HepG2 (cell line): Measurements from ENCODE around the gene PPP1R13B. TPM values are rescaled to one million over a fixed set of nuclear protein-coding genes. Genes with fewer than 3 reads are reported as not detected.
A peak's percentile ranks its signal among the peaks of the same experiment; 100 is the strongest.

Experiments used
- ATAC-seq: fragments of 200-7000 bp; cut with Tn5 transposase; 3 replicates; pipeline ENCODE4 v1.9.1; 2020; ENCODE audit warnings: mild to moderate bottlenecking, moderate library complexity
- BruUV-seq: library from RNA; stranded (reverse); fragments of 400-500 nt; replicated peaks from 2 replicates; lab custom pipeline; 2021; lab: Mats Ljungman, UMichigan
- CTCF ChIA-PET: fragments of 300-600 bp; formaldehyde crosslinking; extraction: SDS; loops from one replicate; lab custom pipeline; 2021; ENCODE audit warnings: low total read pairs, inconsistent platforms, low intra/inter-chr PET ratio; lab: Yijun Ruan, JAX
- POLR2A ChIA-PET: fragments of 350-600 bp; sonication (Branson Sonifier 250); formaldehyde crosslinking; loops from one replicate; lab custom pipeline; 2020; ENCODE audit warnings: antibody characterized with exemption, inconsistent platforms; lab: Yijun Ruan, JAX
- DNase-seq: peaks from one replicate; pipeline ENCODE4 v3.0.0-alpha.2; 2015; ENCODE audit warnings: low spot score
- FAIRE-seq: peaks from 3 replicates; lab custom pipeline; 2011; peaks lifted over from hg19 to GRCh38; lab: Jason Lieb, UNC
- H2AFZ ChIP-seq: one replicate; pipeline ENCODE4 v1.6.1; 2011; ENCODE audit warnings: low read length, inconsistent platforms
- H3K27ac ChIP-seq: fragments of 300-600 bp; 3 replicates; pipeline ENCODE4 v1.8.0; 2011; ENCODE audit warnings: mixed run types, mild to moderate bottlenecking, mixed read lengths, low read length, inconsistent platforms; ENCODE audit not compliant: insufficient read depth; ENCODE audit errors: extremely low read length
- H3K27me3 ChIP-seq, 2 experiments: fragments of 200-600 bp in 1 of 2; 2 replicates in 1 of 2; 3 replicates in 1 of 2; pipeline versions ENCODE4 v1.6.0 to v1.8.0; 2011; ENCODE audit warnings: low read length in 2 of 2, mild to moderate bottlenecking in 2 of 2, moderate library complexity in 2 of 2, inconsistent platforms in 1 of 2; ENCODE audit not compliant: insufficient read depth in 2 of 2, control insufficient read depth in 1 of 2
- H3K36me3 ChIP-seq, 2 experiments: fragments of 200-600 bp in 1 of 2; replicated peaks in 1 of 2; 2 replicates in 1 of 2; 3 replicates in 1 of 2; pipeline versions ENCODE4 v1.5.1 to v1.8.0; 2011; ENCODE audit warnings: low read length in 2 of 2, inconsistent platforms in 1 of 2; ENCODE audit not compliant: insufficient read depth in 2 of 2, control insufficient read depth in 1 of 2
- H3K4me1 ChIP-seq: 2 replicates; pipeline ENCODE4 v1.5.1; 2012; ENCODE audit warnings: low read length, inconsistent platforms; ENCODE audit not compliant: insufficient read depth
- H3K4me2 ChIP-seq: 2 replicates; pipeline ENCODE4 v1.6.0; 2011; ENCODE audit warnings: low read depth, low read length, inconsistent platforms
- H3K4me3 ChIP-seq, 3 experiments: fragments of 200-600 bp in 1 of 3; sonication (generic), shearing (Covaris generic) in 1 of 3; replicated peaks in 1 of 3; 2 replicates each; pipeline ENCODE4 v1.5.1; 2011 to 2016; ENCODE audit warnings: low read length in 3 of 3, inconsistent platforms in 2 of 3, low read depth in 2 of 3, mild to moderate bottlenecking in 2 of 3, control low read depth in 1 of 3, mixed read lengths in 1 of 3; ENCODE audit not compliant: insufficient read depth in 1 of 3
- H3K79me2 ChIP-seq: one replicate; pipeline ENCODE4 v1.6.1; 2011; ENCODE audit warnings: low read length, inconsistent platforms; ENCODE audit not compliant: insufficient read depth
- H3K9ac ChIP-seq: 2 replicates; pipeline ENCODE4 v1.6.0; 2011; ENCODE audit warnings: mild to moderate bottlenecking, low read depth, low read length, inconsistent platforms; ENCODE audit not compliant: insufficient read depth
- H3K9me3 ChIP-seq: 2 replicates; pipeline ENCODE4 v1.5.1; 2012; ENCODE audit warnings: mild to moderate bottlenecking, low read length
- H4K20me1 ChIP-seq: 2 replicates; pipeline ENCODE4 v1.6.0; 2011; ENCODE audit warnings: inconsistent platforms, mild to moderate bottlenecking, low read length, moderate library complexity; ENCODE audit not compliant: insufficient read depth
- FOXO1 ChIP-seq: sonication (generic); formaldehyde crosslinking; IDR thresholded peaks from 2 replicates; pipeline ENCODE4 v1.4.0; 2020; ENCODE audit warnings: missing genetic modification reagents
- RAD21 ChIP-seq: fragments of 450-650 bp; formaldehyde crosslinking; IDR thresholded peaks from 2 replicates; pipeline ENCODE4 v1.5.0; 2020; ENCODE audit warnings: mild to moderate bottlenecking
- SMAD3 ChIP-seq: sonication (generic); formaldehyde crosslinking; IDR thresholded peaks from 2 replicates; pipeline ENCODE4 v1.4.0; 2020; ENCODE audit warnings: missing genetic modification reagents
- SMARCE1 ChIP-seq: fragments of 450-650 bp; IDR thresholded peaks from 2 replicates; pipeline ENCODE4 v1.6.1; 2017; ENCODE audit warnings: borderline replicate concordance
- TBX2 ChIP-seq: sonication (generic); formaldehyde crosslinking; IDR thresholded peaks from 2 replicates; pipeline ENCODE4 v1.5.0; 2020; ENCODE audit warnings: missing genetic modification reagents, mild to moderate bottlenecking, borderline replicate concordance
- THAP11 ChIP-seq: IDR thresholded peaks from 2 replicates; pipeline ENCODE4 v1.6.1; 2016; ENCODE audit warnings: missing biosample characterization, missing genetic modification reagents
- ZBTB7A ChIP-seq: sonication (generic); formaldehyde crosslinking; IDR thresholded peaks from 2 replicates; pipeline ENCODE4 v1.8.0; 2022; ENCODE audit warnings: mild to moderate bottlenecking, missing genetic modification reagents
- ZBTB8A ChIP-seq: sonication (generic); formaldehyde crosslinking; IDR thresholded peaks from 2 replicates; pipeline ENCODE4 v1.4.0; 2020; ENCODE audit warnings: mild to moderate bottlenecking, low read depth, missing genetic modification reagents, borderline replicate concordance
- ZMYM3 ChIP-seq: sonication (generic); formaldehyde crosslinking; IDR thresholded peaks from 2 replicates; pipeline ENCODE4 v1.5.1; 2020; ENCODE audit warnings: mild to moderate bottlenecking, missing genetic modification reagents
- ZNF124 ChIP-seq: sonication (generic); formaldehyde crosslinking; IDR thresholded peaks from 2 replicates; pipeline ENCODE4 v1.4.0; 2020; ENCODE audit warnings: missing genetic modification reagents
- ZNF790 ChIP-seq: sonication (generic); formaldehyde crosslinking; IDR thresholded peaks from 2 replicates; pipeline ENCODE4 v1.8.0; 2022; ENCODE audit warnings: missing genetic modification reagents, mild to moderate bottlenecking, borderline replicate concordance
- WGBS: methylation state at CpG from one replicate; pipeline ENCODE4 v1.1.6; 2017; ENCODE audit warnings: low lambda C conversion rate; 5-methylcytosine and 5-hydroxymethylcytosine counted together
- in situ Hi-C: cut with HindIII; loops from 2 replicates; pipeline ENCODE4 v1.10.0; 2017; ENCODE audit warnings: low pct_unique_long_range_greater_than_20kb; ENCODE audit not compliant: extremely low pct_ligation_motif_present
- intact Hi-C: fragments of 100-400 bp; cut with micrococcal nuclease; formaldehyde crosslinking; loops from one replicate; pipeline ENCODE4 v1.10.0; 2022; ENCODE audit not compliant: unreplicated experiment
- polyA plus RNA-seq, 8 experiments: library from polyadenylated mRNA; depleted of rRNA in 3 of 8; stranded (reverse) in 7 of 8; unstranded in 1 of 8; fragments of >200 nt; fragmentation: Illumina TruSeq in 4 of 8; extraction: Trizol in 4 of 8; gene quantifications; 2 replicates each; pipeline versions ENCODE4 v1.2.1 to v1.2.3, GENCODE V29; 2011 to 2016; ENCODE audit warnings: low read depth in 4 of 8, missing spikeins in 1 of 8, mixed read lengths in 1 of 8; ENCODE audit not compliant: insufficient read depth in 1 of 8
- total RNA-seq, 5 experiments: library from RNA; depleted of rRNA; stranded (reverse); fragments of >200 nt; fragmentation: Illumina TruSeq; extraction: Trizol; gene quantifications; 2 replicates each; pipeline ENCODE4 v1.2.3, GENCODE V29; 2016; ENCODE audit warnings: low read depth in 1 of 5
- TF ChIP-seq, protein P1 (sequence below): sonication (generic); formaldehyde crosslinking; IDR thresholded peaks from 2 replicates; pipeline ENCODE4 v1.8.0; 2022; ENCODE audit warnings: missing genetic modification reagents, mild to moderate bottlenecking, moderate library complexity, borderline replicate concordance
- TF ChIP-seq, protein P2 (sequence below): sonication (generic); formaldehyde crosslinking; conservative IDR thresholded peaks from 2 replicates; pipeline ENCODE4 v1.8.0; 2022; ENCODE audit warnings: low read depth, missing genetic modification reagents
- TF ChIP-seq, protein P3 (sequence below): sonication (generic); formaldehyde crosslinking; IDR thresholded peaks from 2 replicates; pipeline ENCODE4 v1.4.0; 2020; ENCODE audit warnings: missing genetic modification reagents
- TF ChIP-seq, protein P4 (sequence below): sonication (generic); formaldehyde crosslinking; IDR thresholded peaks from 2 replicates; pipeline ENCODE4 v1.4.0; 2020; ENCODE audit warnings: missing genetic modification reagents

Gene PPP1R13B
- total and polyA plus RNA-seq, 2 of the 13 experiments (the other 11 are each of a cell fraction or from before 2014, with no cell fraction given): 4.6 to 9.4 TPM

DNA sequence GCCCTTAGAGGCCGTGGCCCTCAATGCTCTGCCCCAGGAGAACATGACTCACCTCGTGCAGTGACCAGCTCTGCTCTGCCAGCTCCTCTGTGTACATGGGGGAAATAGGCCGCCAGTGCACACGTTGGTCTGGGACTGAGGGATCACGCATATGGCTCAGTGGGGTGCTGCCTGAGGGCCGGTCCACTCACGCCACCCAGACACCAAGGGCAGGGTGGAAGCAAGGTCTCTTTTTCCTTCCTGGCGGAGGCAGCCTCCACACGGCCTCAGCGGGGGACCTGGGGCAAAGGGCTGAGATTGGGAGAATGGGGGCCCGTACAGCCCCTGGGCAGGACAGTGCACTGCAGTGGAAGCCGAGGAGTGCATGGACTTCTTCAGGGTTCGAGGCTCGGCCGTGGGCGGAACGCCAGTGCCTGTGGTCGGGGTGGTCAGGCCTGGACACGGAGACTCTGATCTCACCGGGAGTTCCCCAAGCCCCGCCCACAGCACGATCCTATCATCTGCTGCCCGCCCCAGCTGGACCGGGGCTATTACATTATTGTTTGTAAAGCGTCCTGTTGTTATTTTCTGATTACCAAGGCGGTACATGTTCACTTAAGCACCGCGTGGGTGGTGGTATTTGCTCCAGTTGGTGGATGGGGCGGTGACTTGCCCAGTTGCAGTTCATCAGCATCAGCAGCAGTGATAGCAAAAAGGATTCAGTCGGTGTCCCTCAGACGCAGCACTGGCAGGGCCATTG, 42.1 kb upstream of the PPP1R13B start:
- no peaks in the 10 kb centered on the region for H4K20me1 ChIP-seq
- H2AFZ ChIP-seq: no peak overlapping the region
- intact Hi-C loops: loop anchor here (2.0 to 5.0 kb wide), 2 partner anchors 27 to 42 kb away; partner anchors contain the start of gene PPP1R13B
- FAIRE-seq (no peak), ATAC-seq (peak; percentile 58), DNase-seq (peak; percentile 50)
- in situ Hi-C loops: no loop called here
- ChIA-PET CTCF (no interaction called here), POLR2A (interaction anchor here (1.0 to 7.3 kb wide), 12 partner anchors 8 to 81 kb away, joined by 3 to 195 read pairs (median 4); no protein-coding TSS in a partner anchor)
- H3K4me2 ChIP-seq: peak overlapping the region; percentile 98
- no peaks in the 10 kb centered on the region for H3K36me3 ChIP-seq
- H3K4me1 ChIP-seq: peaks cover 95% of the 10 kb centered on the region
- H3K79me2 ChIP-seq: no peaks in the 10 kb centered on the region
- no peaks in the 10 kb centered on the region for H3K9me3 ChIP-seq
- no TSS peak for BruUV-seq
- H3K27me3 ChIP-seq: no peaks in the 10 kb centered on the region
- peak overlapping the region; percentile 54 to 75 (median 60) for H3K4me3 ChIP-seq
- peak overlapping the region; percentile 85 for H3K27ac ChIP-seq
- WGBS: 0% methylated on average over 6 of the region's 31 CpGs
- peak overlapping the region; percentile 77 for H3K9ac ChIP-seq
- TF ChIP-seq SMARCE1: no peak
- no peak for TF ChIP-seq ZNF124 (CRISPR knock-in tag)
- TF ChIP-seq RAD21: no peak
- peak; percentile 38; the same call in 1 of the 2 replicates for TF ChIP-seq ZMYM3
- 0 out of 2 replicates have a peak, but pooled peaks have one; percentile 9 for TF ChIP-seq ZBTB8A (CRISPR knock-in tag)
- TF ChIP-seq TBX2: peak; percentile 36; the same call in 1 of the 2 replicates
- TF ChIP-seq SMAD3 (CRISPR knock-in tag): no peak
- TF ChIP-seq, protein P1, sequence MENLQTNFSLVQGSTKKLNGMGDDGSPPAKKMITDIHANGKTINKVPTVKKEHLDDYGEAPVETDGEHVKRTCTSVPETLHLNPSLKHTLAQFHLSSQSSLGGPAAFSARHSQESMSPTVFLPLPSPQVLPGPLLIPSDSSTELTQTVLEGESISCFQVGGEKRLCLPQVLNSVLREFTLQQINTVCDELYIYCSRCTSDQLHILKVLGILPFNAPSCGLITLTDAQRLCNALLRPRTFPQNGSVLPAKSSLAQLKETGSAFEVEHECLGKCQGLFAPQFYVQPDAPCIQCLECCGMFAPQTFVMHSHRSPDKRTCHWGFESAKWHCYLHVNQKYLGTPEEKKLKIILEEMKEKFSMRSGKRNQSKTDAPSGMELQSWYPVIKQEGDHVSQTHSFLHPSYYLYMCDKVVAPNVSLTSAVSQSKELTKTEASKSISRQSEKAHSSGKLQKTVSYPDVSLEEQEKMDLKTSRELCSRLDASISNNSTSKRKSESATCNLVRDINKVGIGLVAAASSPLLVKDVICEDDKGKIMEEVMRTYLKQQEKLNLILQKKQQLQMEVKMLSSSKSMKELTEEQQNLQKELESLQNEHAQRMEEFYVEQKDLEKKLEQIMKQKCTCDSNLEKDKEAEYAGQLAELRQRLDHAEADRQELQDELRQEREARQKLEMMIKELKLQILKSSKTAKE (CRISPR knock-in tag): no peak; the same call in 1 of the 2 replicates
- 0 out of 2 replicates have a peak, but pooled peaks have one; percentile 51 for TF ChIP-seq ZNF790 (CRISPR knock-in tag)
- TF ChIP-seq, protein P2, sequence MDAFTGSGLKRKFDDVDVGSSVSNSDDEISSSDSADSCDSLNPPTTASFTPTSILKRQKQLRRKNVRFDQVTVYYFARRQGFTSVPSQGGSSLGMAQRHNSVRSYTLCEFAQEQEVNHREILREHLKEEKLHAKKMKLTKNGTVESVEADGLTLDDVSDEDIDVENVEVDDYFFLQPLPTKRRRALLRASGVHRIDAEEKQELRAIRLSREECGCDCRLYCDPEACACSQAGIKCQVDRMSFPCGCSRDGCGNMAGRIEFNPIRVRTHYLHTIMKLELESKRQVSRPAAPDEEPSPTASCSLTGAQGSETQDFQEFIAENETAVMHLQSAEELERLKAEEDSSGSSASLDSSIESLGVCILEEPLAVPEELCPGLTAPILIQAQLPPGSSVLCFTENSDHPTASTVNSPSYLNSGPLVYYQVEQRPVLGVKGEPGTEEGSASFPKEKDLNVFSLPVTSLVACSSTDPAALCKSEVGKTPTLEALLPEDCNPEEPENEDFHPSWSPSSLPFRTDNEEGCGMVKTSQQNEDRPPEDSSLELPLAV: no peak
- TF ChIP-seq, protein P3, sequence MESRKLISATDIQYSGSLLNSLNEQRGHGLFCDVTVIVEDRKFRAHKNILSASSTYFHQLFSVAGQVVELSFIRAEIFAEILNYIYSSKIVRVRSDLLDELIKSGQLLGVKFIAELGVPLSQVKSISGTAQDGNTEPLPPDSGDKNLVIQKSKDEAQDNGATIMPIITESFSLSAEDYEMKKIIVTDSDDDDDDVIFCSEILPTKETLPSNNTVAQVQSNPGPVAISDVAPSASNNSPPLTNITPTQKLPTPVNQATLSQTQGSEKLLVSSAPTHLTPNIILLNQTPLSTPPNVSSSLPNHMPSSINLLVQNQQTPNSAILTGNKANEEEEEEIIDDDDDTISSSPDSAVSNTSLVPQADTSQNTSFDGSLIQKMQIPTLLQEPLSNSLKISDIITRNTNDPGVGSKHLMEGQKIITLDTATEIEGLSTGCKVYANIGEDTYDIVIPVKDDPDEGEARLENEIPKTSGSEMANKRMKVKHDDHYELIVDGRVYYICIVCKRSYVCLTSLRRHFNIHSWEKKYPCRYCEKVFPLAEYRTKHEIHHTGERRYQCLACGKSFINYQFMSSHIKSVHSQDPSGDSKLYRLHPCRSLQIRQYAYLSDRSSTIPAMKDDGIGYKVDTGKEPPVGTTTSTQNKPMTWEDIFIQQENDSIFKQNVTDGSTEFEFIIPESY: no peak; the same call in 1 of the 2 replicates
- peak; percentile 21; the same call in 1 of the 2 replicates for TF ChIP-seq THAP11
- no peak for TF ChIP-seq FOXO1 (CRISPR knock-in tag)
- TF ChIP-seq, protein P4, sequence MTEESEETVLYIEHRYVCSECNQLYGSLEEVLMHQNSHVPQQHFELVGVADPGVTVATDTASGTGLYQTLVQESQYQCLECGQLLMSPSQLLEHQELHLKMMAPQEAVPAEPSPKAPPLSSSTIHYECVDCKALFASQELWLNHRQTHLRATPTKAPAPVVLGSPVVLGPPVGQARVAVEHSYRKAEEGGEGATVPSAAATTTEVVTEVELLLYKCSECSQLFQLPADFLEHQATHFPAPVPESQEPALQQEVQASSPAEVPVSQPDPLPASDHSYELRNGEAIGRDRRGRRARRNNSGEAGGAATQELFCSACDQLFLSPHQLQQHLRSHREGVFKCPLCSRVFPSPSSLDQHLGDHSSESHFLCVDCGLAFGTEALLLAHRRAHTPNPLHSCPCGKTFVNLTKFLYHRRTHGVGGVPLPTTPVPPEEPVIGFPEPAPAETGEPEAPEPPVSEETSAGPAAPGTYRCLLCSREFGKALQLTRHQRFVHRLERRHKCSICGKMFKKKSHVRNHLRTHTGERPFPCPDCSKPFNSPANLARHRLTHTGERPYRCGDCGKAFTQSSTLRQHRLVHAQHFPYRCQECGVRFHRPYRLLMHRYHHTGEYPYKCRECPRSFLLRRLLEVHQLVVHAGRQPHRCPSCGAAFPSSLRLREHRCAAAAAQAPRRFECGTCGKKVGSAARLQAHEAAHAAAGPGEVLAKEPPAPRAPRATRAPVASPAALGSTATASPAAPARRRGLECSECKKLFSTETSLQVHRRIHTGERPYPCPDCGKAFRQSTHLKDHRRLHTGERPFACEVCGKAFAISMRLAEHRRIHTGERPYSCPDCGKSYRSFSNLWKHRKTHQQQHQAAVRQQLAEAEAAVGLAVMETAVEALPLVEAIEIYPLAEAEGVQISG: peak; percentile 39; the same call in 1 of the 2 replicates
- TF ChIP-seq ZBTB7A: peak; percentile 90
